Activated gamma-delta T cell treated with Interleukin-2 at 50 U/mL for 16 hours (primary cell): ENCODE results near the gene RTL3.

Experiments used
- DNase-seq: peaks from one replicate; pipeline ENCODE4 v3.0.0-alpha.2; 2020

Gene RTL3

GRCh38 chrX:78614264-78614663, 44.9 kb downstream of the RTL3 start:
- no peak for DNase-seq
